HCT116 (cell line): Measurements from ENCODE around the gene ACLY. TPM values are rescaled to one million over a fixed set of nuclear protein-coding genes. Genes with fewer than 3 reads are reported as not detected.

ENCODE experiments used
- ATAC-seq: fragments of 200-7000 bp; cut with Tn5 transposase; 2 replicates; pipeline ENCODE4 v1.9.1; 2020; ENCODE audit warnings: mild to moderate bottlenecking, moderate library complexity
- BruUV-seq: library from RNA; stranded (reverse); fragments of 400-500 nt; replicated peaks from 2 replicates; lab custom pipeline; 2021; lab: Mats Ljungman, UMichigan
- CTCF ChIA-PET: fragments of 300-600 bp; sonication (Branson Sonifier 250); formaldehyde crosslinking; loops from one replicate; lab custom pipeline; 2021; ENCODE audit warnings: antibody characterized with exemption; lab: Charles Lee
- POLR2A ChIA-PET: fragments of 300-600, 350-600 bp; sonication (Branson Sonifier 250); formaldehyde crosslinking; loops from one replicate; lab custom pipeline; 2021; ENCODE audit warnings: antibody characterized with exemption; lab: Charles Lee
- RAD21 ChIA-PET, 2 experiments: fragments of 300-600 bp; sonication (Branson Sonifier 250); formaldehyde crosslinking; loops; one replicate each; lab custom pipeline; 2023; ENCODE audit warnings: low total read pairs in 2 of 2; ENCODE audit not compliant: uncharacterized antibody in 2 of 2, unreplicated experiment in 2 of 2, low non-redundant PET in 1 of 2; lab: Charles Lee
- DNase-seq: peaks from one replicate; pipeline ENCODE4 v3.0.0-alpha.2; 2010; ENCODE audit warnings: low read depth, low spot score
- H2AFZ ChIP-seq: fragments of 200-600 bp; shearing (Covaris generic), sonication (generic); 2 replicates; pipeline ENCODE4 v1.6.1; 2017; ENCODE audit warnings: low read depth, mixed run types, mixed read lengths, antibody characterized with exemption, low read length; ENCODE audit not compliant: poor library complexity, severe bottlenecking
- H3K27ac ChIP-seq: 2 replicates; pipeline ENCODE4 v1.5.1; 2012; ENCODE audit warnings: low read depth, low read length
- H3K27me3 ChIP-seq: fragments of 200-600 bp; sonication (generic); 2 replicates; pipeline ENCODE4 v1.6.1; 2016; ENCODE audit warnings: mixed run types, low read length, mixed read lengths; ENCODE audit not compliant: insufficient read depth
- H3K36me3 ChIP-seq, 2 experiments: fragments of 200-500 bp in 1 of 2; fragments of 200-600 bp in 1 of 2; sonication (Bioruptor generic) in 1 of 2; sonication (generic) in 1 of 2; 2 replicates each; pipeline versions ENCODE4 v1.5.1 to v1.6.1; 2014 to 2016; ENCODE audit warnings: low read length in 2 of 2, inconsistent platforms in 1 of 2, mixed read lengths in 1 of 2, mixed run types in 1 of 2; ENCODE audit not compliant: insufficient read depth in 2 of 2, control insufficient read depth in 1 of 2
- H3K4me1 ChIP-seq, 2 experiments: fragments of 200-600 bp in 1 of 2; sonication (generic) in 1 of 2; 2 replicates each; pipeline versions ENCODE4 v1.5.1 to v1.6.1; 2012 to 2017; ENCODE audit warnings: low read length in 2 of 2, inconsistent platforms in 1 of 2, mild to moderate bottlenecking in 1 of 2, mixed read lengths in 1 of 2, mixed run types in 1 of 2, moderate library complexity in 1 of 2; ENCODE audit not compliant: insufficient read depth in 2 of 2, control insufficient read depth in 1 of 2
- H3K4me2 ChIP-seq: fragments of 200-600 bp; sonication (generic); 2 replicates; pipeline ENCODE4 v1.6.1; 2017; ENCODE audit warnings: mixed run types, low read length, mixed read lengths
- H3K4me3 ChIP-seq, 2 experiments: fragments of 200-600 bp in 1 of 2; sonication (generic) in 1 of 2; replicated peaks in 1 of 2; 2 replicates each; pipeline ENCODE4 v1.5.1; 2011 to 2016; ENCODE audit warnings: low read length in 2 of 2, control low read depth in 1 of 2, low read depth in 1 of 2, mild to moderate bottlenecking in 1 of 2, mixed read lengths in 1 of 2, mixed run types in 1 of 2
- H3K79me2 ChIP-seq: fragments of 200-600 bp; sonication (generic); 2 replicates; pipeline ENCODE4 v1.6.1; 2017; ENCODE audit warnings: mild to moderate bottlenecking, mixed run types, low read length, moderate library complexity, mixed read lengths; ENCODE audit not compliant: insufficient read depth
- H3K9ac ChIP-seq: fragments of 200-600 bp; sonication (generic); 2 replicates; pipeline ENCODE4 v1.6.1; 2016; ENCODE audit warnings: low read length, mixed read lengths
- H3K9me2 ChIP-seq: fragments of 200-600 bp; sonication (generic), shearing (Covaris generic); 2 replicates; pipeline ENCODE4 v1.6.1; 2017; ENCODE audit warnings: mixed run types, mild to moderate bottlenecking, moderate library complexity; ENCODE audit not compliant: insufficient read depth
- H3K9me3 ChIP-seq, 2 experiments: fragments of 200-500 bp in 1 of 2; fragments of 200-600 bp in 1 of 2; sonication (Bioruptor generic) in 1 of 2; sonication (generic) in 1 of 2; 2 replicates each; pipeline ENCODE4 v1.6.1; 2014 to 2017; ENCODE audit warnings: low read length in 2 of 2, mixed read lengths in 2 of 2, inconsistent platforms in 1 of 2, low read depth in 1 of 2, mild to moderate bottlenecking in 1 of 2, mixed run types in 1 of 2, moderate library complexity in 1 of 2; ENCODE audit not compliant: control insufficient read depth in 1 of 2, insufficient read depth in 1 of 2
- H4K20me1 ChIP-seq: fragments of 200-600 bp; sonication (generic), shearing (Covaris generic); 2 replicates; pipeline ENCODE4 v1.6.1; 2017; ENCODE audit warnings: mixed run types, mild to moderate bottlenecking, moderate library complexity; ENCODE audit not compliant: insufficient read depth
- CTCF ChIP-seq, 3 experiments: fragments of 200-600 bp in 1 of 3; sonication (generic) in 1 of 3; IDR thresholded peaks in 2 of 3; conservative IDR thresholded peaks in 1 of 3; 2 replicates each; pipeline ENCODE4 v1.5.1; 2012 to 2017; ENCODE audit warnings: low read depth in 2 of 3, low read length in 2 of 3, antibody characterized with exemption in 1 of 3, borderline replicate concordance in 1 of 3, control low read depth in 1 of 3, mild to moderate bottlenecking in 1 of 3, mixed read lengths in 1 of 3, mixed run types in 1 of 3, moderate library complexity in 1 of 3; ENCODE audit not compliant: insufficient read depth in 1 of 3
- ELF1 ChIP-seq: IDR thresholded peaks from 2 replicates; pipeline ENCODE4 v1.6.1; 2012; ENCODE audit warnings: low read depth, borderline replicate concordance
- JUND ChIP-seq: IDR thresholded peaks from 2 replicates; pipeline ENCODE4 v1.6.1; 2012
- POLR2AphosphoS5 ChIP-seq: IDR thresholded peaks from 2 replicates; pipeline ENCODE4 v1.6.1; 2011; ENCODE audit warnings: mild to moderate bottlenecking, low read depth, low read length, moderate library complexity
- RAD21 ChIP-seq: IDR thresholded peaks from 2 replicates; pipeline ENCODE4 v1.6.1; 2012; ENCODE audit warnings: low read depth, mild to moderate bottlenecking
- SP1 ChIP-seq: IDR thresholded peaks from 2 replicates; pipeline ENCODE4 v1.6.1; 2012; ENCODE audit warnings: low read depth
- SRF ChIP-seq: IDR thresholded peaks from 2 replicates; pipeline ENCODE4 v1.6.1; 2012; ENCODE audit warnings: low read depth
- TCF7L2 ChIP-seq: IDR thresholded peaks from 2 replicates; pipeline ENCODE4 v1.7.0; 2011; ENCODE audit warnings: borderline replicate concordance, inconsistent platforms; ENCODE audit not compliant: insufficient read depth, insufficient read length; ENCODE audit errors: extremely low read depth
- YY1 ChIP-seq: IDR thresholded peaks from 2 replicates; pipeline ENCODE4 v1.6.1; 2011; ENCODE audit warnings: low read length, low read depth, moderate library complexity, mild to moderate bottlenecking; ENCODE audit not compliant: insufficient replicate concordance; ENCODE audit errors: extremely low read depth
- ZBTB33 ChIP-seq: IDR thresholded peaks from 2 replicates; pipeline ENCODE4 v1.6.1; 2011; ENCODE audit warnings: mild to moderate bottlenecking, low read length, moderate library complexity; ENCODE audit not compliant: insufficient replicate concordance; ENCODE audit errors: extremely low read depth
- intact Hi-C: fragments of 100-400 bp; cut with micrococcal nuclease; formaldehyde crosslinking; loops from 2 replicates; pipeline ENCODE4 v1.10.0; 2022
- total RNA-seq: library from RNA; stranded (reverse); gene quantifications from one replicate; pipeline ENCODE4 v1.2.1, GENCODE V29; 2021; ENCODE audit not compliant: unreplicated experiment
- TF ChIP-seq, protein P1 (sequence below): IDR thresholded peaks from 2 replicates; pipeline ENCODE4 v1.6.1; 2012
- TF ChIP-seq, protein P2 (sequence below): IDR thresholded peaks from 2 replicates; pipeline ENCODE4 v1.6.1; 2012; ENCODE audit warnings: low read depth

ACLY gene
- total RNA-seq, 1 experiment from 2014 or later: 222 TPM

- BruUV-seq: no TSS peak
- ChIA-PET CTCF (no interaction called here), RAD21 (no interaction called here), POLR2A (no interaction called here)
- Histone ChIP-seq H3K27ac (no peak overlapping the region), H3K4me2 (no peak overlapping the region), H3K4me1 (peaks cover 4 to 14% of the 10 kb centered on the region in 2 experiments; a peak in 3 of 4 replicates), H4K20me1 (no peaks in the 10 kb centered on the region), H3K36me3 (peaks cover 34 to 37% of the 10 kb centered on the region in 2 experiments), H2AFZ (no peak overlapping the region), H3K9me3 (no peaks in the 10 kb centered on the region), H3K9ac (no peak overlapping the region), H3K27me3 (no peaks in the 10 kb centered on the region), H3K4me3 (no peak overlapping the region), H3K9me2 (no peaks in the 10 kb centered on the region), H3K79me2 (peaks cover 15% of the 10 kb centered on the region)
- ATAC-seq (no peak), DNase-seq (no peak)
- no peak for TF ChIP-seq SRF
- TF ChIP-seq CTCF (IDR thresholded peaks at IDR 0.05 in 2 of 3, conservative IDR thresholded peaks at IDR 0.05 in 1 of 3; ENCODE audit: borderline replicate concordance in 1 of 3, insufficient read depth in 1 of 3, low read depth in 2 of 3, low read length in 2 of 3): no peak
- no peak for TF ChIP-seq ELF1
- TF ChIP-seq SP1: no peak
- TF ChIP-seq, protein P1, sequence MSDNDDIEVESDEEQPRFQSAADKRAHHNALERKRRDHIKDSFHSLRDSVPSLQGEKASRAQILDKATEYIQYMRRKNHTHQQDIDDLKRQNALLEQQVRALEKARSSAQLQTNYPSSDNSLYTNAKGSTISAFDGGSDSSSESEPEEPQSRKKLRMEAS: no peak
- TF ChIP-seq POLR2AphosphoS5: no peak
- TF ChIP-seq ZBTB33: no peak
- TF ChIP-seq RAD21: no peak
- TF ChIP-seq, protein P2, sequence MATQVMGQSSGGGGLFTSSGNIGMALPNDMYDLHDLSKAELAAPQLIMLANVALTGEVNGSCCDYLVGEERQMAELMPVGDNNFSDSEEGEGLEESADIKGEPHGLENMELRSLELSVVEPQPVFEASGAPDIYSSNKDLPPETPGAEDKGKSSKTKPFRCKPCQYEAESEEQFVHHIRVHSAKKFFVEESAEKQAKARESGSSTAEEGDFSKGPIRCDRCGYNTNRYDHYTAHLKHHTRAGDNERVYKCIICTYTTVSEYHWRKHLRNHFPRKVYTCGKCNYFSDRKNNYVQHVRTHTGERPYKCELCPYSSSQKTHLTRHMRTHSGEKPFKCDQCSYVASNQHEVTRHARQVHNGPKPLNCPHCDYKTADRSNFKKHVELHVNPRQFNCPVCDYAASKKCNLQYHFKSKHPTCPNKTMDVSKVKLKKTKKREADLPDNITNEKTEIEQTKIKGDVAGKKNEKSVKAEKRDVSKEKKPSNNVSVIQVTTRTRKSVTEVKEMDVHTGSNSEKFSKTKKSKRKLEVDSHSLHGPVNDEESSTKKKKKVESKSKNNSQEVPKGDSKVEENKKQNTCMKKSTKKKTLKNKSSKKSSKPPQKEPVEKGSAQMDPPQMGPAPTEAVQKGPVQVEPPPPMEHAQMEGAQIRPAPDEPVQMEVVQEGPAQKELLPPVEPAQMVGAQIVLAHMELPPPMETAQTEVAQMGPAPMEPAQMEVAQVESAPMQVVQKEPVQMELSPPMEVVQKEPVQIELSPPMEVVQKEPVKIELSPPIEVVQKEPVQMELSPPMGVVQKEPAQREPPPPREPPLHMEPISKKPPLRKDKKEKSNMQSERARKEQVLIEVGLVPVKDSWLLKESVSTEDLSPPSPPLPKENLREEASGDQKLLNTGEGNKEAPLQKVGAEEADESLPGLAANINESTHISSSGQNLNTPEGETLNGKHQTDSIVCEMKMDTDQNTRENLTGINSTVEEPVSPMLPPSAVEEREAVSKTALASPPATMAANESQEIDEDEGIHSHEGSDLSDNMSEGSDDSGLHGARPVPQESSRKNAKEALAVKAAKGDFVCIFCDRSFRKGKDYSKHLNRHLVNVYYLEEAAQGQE: no peak
- TF ChIP-seq YY1: no peak
- TF ChIP-seq JUND: no peak
- no peak for TF ChIP-seq TCF7L2
- intact Hi-C loops: no loop called here
Measured at GRCh38 chr17:41868568-41868967, 50.2 kb downstream of the ACLY start.
